GM12878 (cell line): Measurements from ENCODE around the gene FBXO33. TPM values are rescaled to one million over a fixed set of nuclear protein-coding genes. Genes with fewer than 3 reads are reported as not detected.

Experiments used
- BACH1 ChIP-seq: fragments of 450-650 bp; IDR thresholded peaks from 2 replicates; pipeline ENCODE4 v1.6.1; 2017; ENCODE audit warnings: mild to moderate bottlenecking, borderline replicate concordance
- BCL3 ChIP-seq: IDR thresholded peaks from 2 replicates; pipeline ENCODE4 v1.6.1; 2011; ENCODE audit warnings: borderline replicate concordance, low read depth, mild to moderate bottlenecking, moderate library complexity, low read length; ENCODE audit not compliant: insufficient read depth, poor library complexity, severe bottlenecking
- BHLHE40 ChIP-seq, 2 experiments: fragments of 450-650 bp in 1 of 2; IDR thresholded peaks; 2 replicates each; pipeline ENCODE4 v1.6.1; 2011 to 2017; ENCODE audit warnings: low read depth in 2 of 2, borderline replicate concordance in 1 of 2, improper control_type of control experiment in 1 of 2, low read length in 1 of 2, mild to moderate bottlenecking in 1 of 2
- CEBPZ ChIP-seq: fragments of 150-350 bp; IDR thresholded peaks from 2 replicates; pipeline ENCODE4 v1.6.1; 2016; ENCODE audit warnings: low read depth, low read length
- CHD1 ChIP-seq: IDR thresholded peaks from 2 replicates; pipeline ENCODE4 v1.6.1; 2012; ENCODE audit warnings: low read depth, low read length, improper control_type of control experiment
- E2F8 ChIP-seq: fragments of 450-650 bp; IDR thresholded peaks from 2 replicates; pipeline ENCODE4 v1.6.1; 2018; ENCODE audit warnings: mild to moderate bottlenecking, low read depth, moderate library complexity; ENCODE audit not compliant: partially characterized antibody
- ELK1 ChIP-seq: IDR thresholded peaks from 2 replicates; pipeline ENCODE4 v1.6.1; 2012; ENCODE audit warnings: low read depth, low read length, improper control_type of control experiment
- EP300 ChIP-seq, 2 experiments: fragments of 150-350 bp in 1 of 2; IDR thresholded peaks; 2 replicates each; pipeline ENCODE4 v1.6.1; 2011 to 2012; ENCODE audit warnings: low read depth in 2 of 2, low read length in 2 of 2, borderline replicate concordance in 1 of 2, improper control_type of control experiment in 1 of 2, inconsistent platforms in 1 of 2; ENCODE audit not compliant: control insufficient read depth in 1 of 2
- GABPA ChIP-seq: IDR thresholded peaks from 2 replicates; pipeline ENCODE4 v1.6.1; 2014; ENCODE audit warnings: antibody characterized with exemption, low read depth, mild to moderate bottlenecking, inconsistent platforms
- HCFC1 ChIP-seq: fragments of 150-350 bp; IDR thresholded peaks from 2 replicates; pipeline ENCODE4 v1.6.1; 2014; ENCODE audit warnings: low read length
- MAX ChIP-seq: IDR thresholded peaks from 2 replicates; pipeline ENCODE4 v1.6.1; 2012; ENCODE audit warnings: low read depth, low read length, improper control_type of control experiment
- MXI1 ChIP-seq: fragments of 150-350 bp; IDR thresholded peaks from 2 replicates; pipeline ENCODE4 v1.6.1; 2011; ENCODE audit warnings: low read depth, mild to moderate bottlenecking, inconsistent platforms, low read length, improper control_type of control experiment
- NBN ChIP-seq: fragments of 450-650 bp; IDR thresholded peaks from 2 replicates; pipeline ENCODE4 v1.6.1; 2016
- PKNOX1 ChIP-seq: fragments of 450-650 bp; IDR thresholded peaks from 2 replicates; pipeline ENCODE4 v1.6.1; 2016; ENCODE audit warnings: mild to moderate bottlenecking
- POU2F2 ChIP-seq: IDR thresholded peaks from 3 replicates; pipeline ENCODE4 v1.6.1; 2011; ENCODE audit warnings: low read depth, mild to moderate bottlenecking, low read length, borderline replicate concordance
- RAD21 ChIP-seq: IDR thresholded peaks from 2 replicates; pipeline ENCODE4 v1.6.1; 2011; ENCODE audit warnings: mild to moderate bottlenecking, low read depth, low read length, moderate library complexity; ENCODE audit not compliant: insufficient read depth
- SIN3A ChIP-seq: IDR thresholded peaks from 2 replicates; pipeline ENCODE4 v1.6.1; 2012; ENCODE audit warnings: low read depth, low read length, improper control_type of control experiment
- SMC3 ChIP-seq: IDR thresholded peaks from 2 replicates; pipeline ENCODE4 v1.6.1; 2011; ENCODE audit warnings: low read length, improper control_type of control experiment, borderline replicate concordance
- SREBF1 ChIP-seq: IDR thresholded peaks from 2 replicates; pipeline ENCODE4 v1.6.1; 2012; ENCODE audit warnings: mild to moderate bottlenecking, low read length
- ZBED1 ChIP-seq: IDR thresholded peaks from 2 replicates; pipeline ENCODE4 v1.6.1; 2016; ENCODE audit warnings: borderline replicate concordance
- ZNF217 ChIP-seq: fragments of 450-650 bp; IDR thresholded peaks from 2 replicates; pipeline ENCODE4 v1.6.1; 2017; ENCODE audit warnings: antibody characterized with exemption, mild to moderate bottlenecking
- polyA plus RNA-seq, 11 experiments: library from polyadenylated mRNA; depleted of rRNA in 4 of 11; unstranded in 6 of 11; stranded (reverse) in 5 of 11; fragments of >200 nt; fragmentation: Nextera tagmentation in 4 of 11; fragmentation: Illumina TruSeq in 1 of 11; extraction: Ambion mirVana in 4 of 11; extraction: Trizol in 1 of 11; gene quantifications; 1 replicate in 1 of 11; 2 replicates in 10 of 11; pipeline versions ENCODE4 v1.2.1 to v1.2.3, GENCODE V29; 2011 to 2016; ENCODE audit warnings: inconsistent platforms in 2 of 11, missing spikeins in 2 of 11, low read depth in 1 of 11
- total RNA-seq, 4 experiments: library from RNA; depleted of rRNA in 3 of 4; stranded (reverse); fragments of >200 nt in 3 of 4; fragmentation: Illumina TruSeq in 1 of 4; extraction: Trizol in 1 of 4; gene quantifications; 2 replicates each; pipeline versions ENCODE4 v1.2.1 to v1.2.3, GENCODE V29; 2013 to 2021

The FBXO33 gene
- total and polyA plus RNA-seq, 10 of the 15 experiments (the other 5 are each of a cell fraction or from before 2014, with no cell fraction given) = 4.7 to 56.9 (median 19.6) TPM

GRCh38 chr14:39432179-39432618 lies at the start of gene FBXO33 (continued):
- TF ChIP-seq POU2F2 (no peak; the same call in 2 of the 3 replicates), HCFC1 (no peak; the same call in none of the 2 replicates), PKNOX1 (no peak), MXI1 (no peak), SMC3 (no peak), GABPA (no peak), ELK1 (peak; percentile 67), E2F8 (no peak), BACH1 (no peak), CEBPZ (no peak), SREBF1 (peak; percentile 99), MAX (no peak; the same call in 1 of the 2 replicates), BCL3 (no peak), CHD1 (peak; percentile 99), NBN (peak; percentile 91), ZBED1 (no peak), RAD21 (no peak), BHLHE40 (IDR thresholded peaks at IDR 0.05; ENCODE audit: borderline replicate concordance in 1 of 2, low read depth in 2 of 2, low read length in 1 of 2) (peak; percentile 99), EP300 (IDR thresholded peaks at IDR 0.05; ENCODE audit: borderline replicate concordance in 1 of 2, control insufficient read depth in 1 of 2, low read depth in 2 of 2, low read length in 2 of 2) (no peak), SIN3A (peak; percentile 15; the same call in 1 of the 2 replicates), ZNF217 (no peak)
